CD14-positive monocyte (primary cell): ENCODE data around the gene TSPOAP1. TPM values are rescaled to one million over a fixed set of nuclear protein-coding genes. Genes with fewer than 3 reads are reported as not detected.

Experiments used
- DNase-seq, 3 donors: peaks; one replicate each; pipeline ENCODE4 v3.0.0-alpha.2; 2011 to 2022
- H2AFZ ChIP-seq: 2 replicates; pipeline ENCODE4 v1.6.0; 2012; ENCODE audit warnings: mild to moderate bottlenecking, low read depth, low read length, inconsistent platforms; ENCODE audit not compliant: insufficient read depth, poor library complexity, severe bottlenecking
- H3K27ac ChIP-seq, 2 donors: 1 replicate in 1 of 2; 2 replicates in 1 of 2; pipeline ENCODE4 v1.5.1; 2012 to 2013; ENCODE audit warnings: low read length in 2 of 2, control low read depth in 1 of 2, inconsistent platforms in 1 of 2, low read depth in 1 of 2, mild to moderate bottlenecking in 1 of 2
- H3K27me3 ChIP-seq, 2 donors: one replicate each; pipeline versions ENCODE4 v1.6.0 to v1.6.1; 2011 to 2013; ENCODE audit warnings: low read length in 2 of 2; ENCODE audit not compliant: control insufficient read depth in 2 of 2, insufficient read depth in 2 of 2
- H3K36me3 ChIP-seq, 2 donors: replicated peaks in 1 of 2; 1 replicate in 1 of 2; 2 replicates in 1 of 2; pipeline versions ENCODE4 v1.5.1 to v1.6.1; 2012 to 2013; ENCODE audit warnings: low read length in 2 of 2, control low read depth in 1 of 2, inconsistent platforms in 1 of 2, mild to moderate bottlenecking in 1 of 2; ENCODE audit not compliant: insufficient read depth in 2 of 2, control insufficient read depth in 1 of 2
- H3K4me1 ChIP-seq, 2 donors: 1 replicate in 1 of 2; 2 replicates in 1 of 2; pipeline versions ENCODE4 v1.5.1 to v1.6.1; 2012 to 2013; ENCODE audit warnings: low read length in 2 of 2, control low read depth in 1 of 2, inconsistent platforms in 1 of 2, mild to moderate bottlenecking in 1 of 2, moderate library complexity in 1 of 2; ENCODE audit not compliant: insufficient read depth in 2 of 2, control insufficient read depth in 1 of 2
- H3K4me2 ChIP-seq: replicated peaks from 2 replicates; pipeline ENCODE3; 2012; ENCODE audit warnings: low read length, moderate library complexity, mild to moderate bottlenecking; ENCODE audit not compliant: poor library complexity, severe bottlenecking; ENCODE audit errors: extremely low read depth
- H3K4me3 ChIP-seq, 3 experiments: fragments of 200-600 bp in 1 of 3; sonication (generic) in 1 of 3; replicated peaks in 1 of 3; 1 replicate in 2 of 3; 2 replicates in 1 of 3; pipeline ENCODE4 v1.5.1; 2011 to 2013; ENCODE audit warnings: low read length in 3 of 3, mild to moderate bottlenecking in 3 of 3, control low read depth in 2 of 3, low read depth in 2 of 3, inconsistent platforms in 1 of 3, moderate library complexity in 1 of 3
- H3K79me2 ChIP-seq: 2 replicates; pipeline ENCODE4 v1.6.0; 2012; ENCODE audit warnings: mild to moderate bottlenecking, control low read depth, inconsistent platforms, low read length, moderate library complexity; ENCODE audit not compliant: insufficient read depth
- H3K9ac ChIP-seq: 2 replicates; pipeline ENCODE4 v1.6.0; 2017; ENCODE audit warnings: low read length, mild to moderate bottlenecking; ENCODE audit not compliant: insufficient read depth, poor library complexity, severe bottlenecking
- H3K9me3 ChIP-seq, 2 donors: replicated peaks in 1 of 2; 1 replicate in 1 of 2; 2 replicates in 1 of 2; pipeline versions ENCODE4 v1.5.1 to v1.6.1; 2012 to 2013; ENCODE audit warnings: low read length in 2 of 2, control low read depth in 1 of 2; ENCODE audit not compliant: control insufficient read depth in 1 of 2, insufficient read depth in 1 of 2
- H4K20me1 ChIP-seq: 2 replicates; pipeline ENCODE4 v1.6.0; 2012; ENCODE audit warnings: mild to moderate bottlenecking, low read length, control low read depth, moderate library complexity; ENCODE audit not compliant: insufficient read depth
- H3K27ac Mint-ChIP-seq, 7 donors: one replicate each; pipeline ENCODE4 v1.8.0; 2020; ENCODE audit warnings: mild to moderate bottlenecking in 7 of 7, mixed read lengths in 7 of 7, moderate library complexity in 6 of 7, inconsistent platforms in 2 of 7
- H3K27me3 Mint-ChIP-seq, 3 donors: one replicate each; pipeline ENCODE4 v1.8.0; 2021 to 2022; ENCODE audit warnings: low read depth in 3 of 3, mild to moderate bottlenecking in 3 of 3, mixed read lengths in 3 of 3, moderate library complexity in 3 of 3, inconsistent platforms in 1 of 3
- H3K36me3 Mint-ChIP-seq, 2 donors: one replicate each; pipeline ENCODE4 v1.8.0; 2020; ENCODE audit warnings: mixed read lengths in 2 of 2, inconsistent platforms in 1 of 2, mild to moderate bottlenecking in 1 of 2
- H3K4me1 Mint-ChIP-seq: one replicate; pipeline ENCODE4 v1.8.0; 2020; ENCODE audit warnings: mild to moderate bottlenecking, mixed read lengths
- H3K4me3 Mint-ChIP-seq, 2 donors: one replicate each; pipeline ENCODE4 v1.8.0; 2020; ENCODE audit warnings: mild to moderate bottlenecking in 2 of 2, mixed read lengths in 2 of 2, moderate library complexity in 1 of 2
- H3K9me3 Mint-ChIP-seq, 7 donors: one replicate each; pipeline ENCODE4 v1.8.0; 2020 to 2022; ENCODE audit warnings: mixed read lengths in 7 of 7, mild to moderate bottlenecking in 6 of 7, moderate library complexity in 6 of 7, inconsistent platforms in 2 of 7
- WGBS: methylation state at CpG from one replicate; pipeline ENCODE4 v1.1.5; 2013; ENCODE audit warnings: missing lambda C conversion rate; ENCODE audit not compliant: insufficient coverage; 5-methylcytosine and 5-hydroxymethylcytosine counted together
- intact Hi-C, 2 donors: fragments of 100-400 bp; cut with micrococcal nuclease; formaldehyde crosslinking; loops; one replicate each; pipeline versions ENCODE4 v1.15.0 to v1.15.1; 2023
- polyA plus RNA-seq, 3 donors: library from polyadenylated mRNA; depleted of rRNA in 1 of 3; unstranded in 2 of 3; stranded (reverse) in 1 of 3; fragments of 300-500 nt in 2 of 3; fragments of >200 nt in 1 of 3; fragmentation: Illumina TruSeq in 2 of 3; gene quantifications; 1 replicate in 2 of 3; 2 replicates in 1 of 3; pipeline ENCODE4 v1.2.3, GENCODE V29; 2012 to 2021
- TF ChIP-seq, protein P1 (sequence below): fragments of 200-600 bp; IDR thresholded peaks from one replicate; pipeline ENCODE4 v1.8.0; 2022; ENCODE audit warnings: antibody characterized with exemption, mild to moderate bottlenecking

Gene TSPOAP1
- polyA plus RNA-seq, 3 donors, result 0.10 to 14.0 (median 0.18) TPM

DNA sequence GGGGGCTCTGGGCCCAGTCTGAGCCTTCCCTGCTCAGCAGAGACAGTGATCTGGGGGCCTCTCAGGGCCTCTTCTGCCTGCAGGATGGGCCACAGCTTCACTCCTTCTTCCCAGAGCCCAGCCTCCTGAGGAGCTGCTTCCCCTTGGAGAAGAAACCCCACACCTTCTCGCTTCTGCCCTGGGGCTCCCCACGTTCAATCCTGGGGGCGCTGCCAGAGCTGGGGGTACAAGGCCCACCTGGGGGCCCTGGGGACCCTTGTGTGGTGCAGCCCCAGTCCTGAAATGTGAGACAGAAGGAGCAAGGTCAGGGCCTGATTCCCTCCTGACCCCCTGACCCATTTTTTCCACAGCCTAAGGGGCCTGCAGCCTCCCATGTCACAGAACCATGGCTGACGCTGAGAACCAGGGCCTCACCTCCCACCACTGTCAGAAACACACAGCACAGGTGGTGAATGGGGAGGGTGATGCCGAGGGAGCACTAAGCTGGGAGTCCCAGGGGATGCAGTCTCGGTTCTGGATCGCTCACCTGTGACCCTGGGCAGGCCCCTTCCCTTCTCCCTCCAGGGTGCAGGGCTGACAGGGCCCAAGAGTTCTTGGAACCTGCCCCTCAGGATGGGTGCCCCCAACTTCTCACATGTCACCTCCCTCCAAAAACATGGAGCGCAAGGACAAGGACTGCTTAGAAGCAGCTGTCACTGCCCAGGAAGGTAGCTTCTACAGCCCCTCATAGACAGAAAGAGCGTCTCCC, 26.2 kb downstream of the TSPOAP1 start:
- no peak overlapping the region for H3K4me3 ChIP-seq
- Mint-ChIP-seq H3K9me3 (no peaks in the 10 kb centered on the region), H3K27ac (peak overlapping the region in 5 of 7 donors; percentile 30 to 78 (median 71)), H3K27me3 (peaks cover 0 to 3% (median under 1%) of the 10 kb centered on the region in 3 donors), H3K4me3 (no peak overlapping the region), H3K36me3 (peaks cover 8 to 12% of the 10 kb centered on the region in 2 donors), H3K4me1 (peaks cover 74% of the 10 kb centered on the region)
- no peak overlapping the region for H3K4me2 ChIP-seq
- WGBS, result 63% methylated on average over 3 of the region's 9 CpGs
- peaks cover 46 to 52% of the 10 kb centered on the region in 2 donors for H3K4me1 ChIP-seq
- intact Hi-C loops, result no loop called here
- H3K27ac ChIP-seq, result peak overlapping the region in 1 of 2 donors; percentile 51
- no peak for DNase-seq
- H2AFZ ChIP-seq, result peak overlapping the region; percentile 55
- no peaks in the 10 kb centered on the region for H3K9me3 ChIP-seq
- H3K79me2 ChIP-seq, result peaks cover 72% of the 10 kb centered on the region
- H4K20me1 ChIP-seq, result no peaks in the 10 kb centered on the region
- H3K36me3 ChIP-seq, result no peaks in the 10 kb centered on the region
- H3K9ac ChIP-seq, result peak overlapping the region; percentile 22
- TF ChIP-seq, protein P1, sequence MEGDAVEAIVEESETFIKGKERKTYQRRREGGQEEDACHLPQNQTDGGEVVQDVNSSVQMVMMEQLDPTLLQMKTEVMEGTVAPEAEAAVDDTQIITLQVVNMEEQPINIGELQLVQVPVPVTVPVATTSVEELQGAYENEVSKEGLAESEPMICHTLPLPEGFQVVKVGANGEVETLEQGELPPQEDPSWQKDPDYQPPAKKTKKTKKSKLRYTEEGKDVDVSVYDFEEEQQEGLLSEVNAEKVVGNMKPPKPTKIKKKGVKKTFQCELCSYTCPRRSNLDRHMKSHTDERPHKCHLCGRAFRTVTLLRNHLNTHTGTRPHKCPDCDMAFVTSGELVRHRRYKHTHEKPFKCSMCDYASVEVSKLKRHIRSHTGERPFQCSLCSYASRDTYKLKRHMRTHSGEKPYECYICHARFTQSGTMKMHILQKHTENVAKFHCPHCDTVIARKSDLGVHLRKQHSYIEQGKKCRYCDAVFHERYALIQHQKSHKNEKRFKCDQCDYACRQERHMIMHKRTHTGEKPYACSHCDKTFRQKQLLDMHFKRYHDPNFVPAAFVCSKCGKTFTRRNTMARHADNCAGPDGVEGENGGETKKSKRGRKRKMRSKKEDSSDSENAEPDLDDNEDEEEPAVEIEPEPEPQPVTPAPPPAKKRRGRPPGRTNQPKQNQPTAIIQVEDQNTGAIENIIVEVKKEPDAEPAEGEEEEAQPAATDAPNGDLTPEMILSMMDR, result no peak
- no peaks in the 10 kb centered on the region for H3K27me3 ChIP-seq

DNA sequence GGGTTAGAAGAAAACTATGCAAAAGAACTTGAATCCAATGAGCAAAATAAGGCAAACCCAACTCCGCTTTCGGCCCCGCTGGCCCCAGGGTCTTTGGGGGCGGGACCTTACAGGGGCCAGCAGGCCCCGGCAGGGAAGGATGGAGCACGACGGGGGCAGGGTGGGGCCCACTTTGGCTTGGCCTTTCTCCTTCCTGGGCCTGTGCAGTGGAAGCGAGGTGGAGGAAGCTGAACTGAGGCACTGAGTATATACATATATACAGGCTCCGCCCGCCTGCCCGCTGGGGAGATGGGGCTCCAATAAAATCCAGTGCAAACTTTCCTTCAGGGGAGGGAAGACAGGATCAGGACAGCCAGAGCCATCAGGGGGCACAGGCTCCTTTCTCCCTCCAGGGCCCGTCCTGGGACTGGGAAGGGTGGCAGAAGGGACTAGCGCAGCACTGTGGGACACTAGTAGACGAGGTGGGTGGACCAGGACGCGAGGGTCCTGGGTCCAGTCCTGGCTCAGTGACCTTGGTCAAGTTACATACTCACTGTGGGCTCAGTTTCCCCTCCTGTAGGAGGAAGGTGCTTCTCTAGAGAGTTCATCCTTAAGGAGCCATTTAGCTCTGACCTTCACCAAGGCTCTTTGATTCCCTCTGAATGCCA, 27.0 kb downstream of the TSPOAP1 start:
- Mint-ChIP-seq H3K27me3 (peaks cover 0 to 3% (median 0%) of the 10 kb centered on the region in 3 donors), H3K4me1 (peaks cover 70% of the 10 kb centered on the region), H3K27ac (peak overlapping the region in 4 of 7 donors; percentile 33 to 66 (median 57)), H3K36me3 (peaks cover 8 to 12% of the 10 kb centered on the region in 2 donors), H3K9me3 (no peaks in the 10 kb centered on the region), H3K4me3 (no peak overlapping the region)
- H3K4me3 ChIP-seq, result no peak overlapping the region
- no peaks in the 10 kb centered on the region for H3K27me3 ChIP-seq
- intact Hi-C loops, result no loop called here
- 0% methylated on average over 1 of the region's 16 CpGs for WGBS
- peak overlapping the region; percentile 1 to 51 for H3K27ac ChIP-seq
- H3K36me3 ChIP-seq, result no peaks in the 10 kb centered on the region
- peak overlapping the region; percentile 55 for H2AFZ ChIP-seq
- peak overlapping the region; percentile 22 for H3K9ac ChIP-seq
- H4K20me1 ChIP-seq, result no peaks in the 10 kb centered on the region
- H3K4me2 ChIP-seq, result peak overlapping the region; percentile 23
- peaks cover 46 to 57% of the 10 kb centered on the region in 2 donors for H3K4me1 ChIP-seq
- H3K9me3 ChIP-seq, result no peaks in the 10 kb centered on the region
- TF ChIP-seq, protein P1, result no peak
- peaks cover 80% of the 10 kb centered on the region for H3K79me2 ChIP-seq
- no peak for DNase-seq
